Testis (tissue), 2 donors: Measurements from ENCODE around the gene TMEM185B.

Experiments
- CTCF ChIP-seq, 3 experiments: fragments of 450-650 bp in 2 of 3; fragments of 200-600 bp in 1 of 3; sonication (generic) in 1 of 3; IDR thresholded peaks; one replicate each; pipeline ENCODE4 v1.5.1; 2016 to 2019; ENCODE audit warnings: antibody characterized with exemption in 3 of 3, mild to moderate bottlenecking in 2 of 3, moderate library complexity in 1 of 3
- POLR2A ChIP-seq: fragments of 450-650 bp; IDR thresholded peaks from one replicate; pipeline ENCODE4 v1.6.1; 2017; ENCODE audit warnings: antibody characterized with exemption, mild to moderate bottlenecking, moderate library complexity

GRCh38 chr2:120174963-120175581 is 48.1 kb downstream of the TMEM185B start:
- TF ChIP-seq CTCF (IDR thresholded peaks at IDR 0.05): peak; percentile 53 to 72 (median 67)
- TF ChIP-seq POLR2A: no peak
